Common myeloid progenitor, CD34-positive (primary cell): ENCODE results near the gene FAM171A2.

ENCODE experiments used
- CTCF ChIA-PET: fragments of 350-600 bp; sonication (Branson Sonifier 250); formaldehyde crosslinking; loops from one replicate; lab custom pipeline; 2021; ENCODE audit warnings: antibody characterized with exemption; lab: Charles Lee
- POLR2A ChIA-PET: fragments of 350-600 bp; sonication (Branson Sonifier 250); formaldehyde crosslinking; loops from one replicate; lab custom pipeline; 2021; ENCODE audit warnings: antibody characterized with exemption; lab: Charles Lee
- DNase-seq, 3 donors: peaks; one replicate each; pipeline versions ENCODE4 v3.0.0 to v3.0.0-alpha.2; 2013
- H3K27ac ChIP-seq, 2 experiments: 1 replicate in 1 of 2; 2 replicates in 1 of 2; pipeline ENCODE4 v1.7.0; 2013; ENCODE audit warnings: inconsistent platforms in 2 of 2, low read length in 2 of 2, mild to moderate bottlenecking in 2 of 2, low read depth in 1 of 2, moderate library complexity in 1 of 2; ENCODE audit not compliant: severe bottlenecking in 2 of 2, insufficient read depth in 1 of 2, poor library complexity in 1 of 2
- H3K27me3 ChIP-seq, 5 experiments: replicated peaks in 2 of 5; 1 replicate in 3 of 5; 2 replicates in 2 of 5; pipeline versions ENCODE4 v1.6.1 to v1.7.0; 2013; ENCODE audit warnings: low read length in 4 of 5, mild to moderate bottlenecking in 2 of 5, moderate library complexity in 2 of 5, inconsistent platforms in 1 of 5; ENCODE audit not compliant: insufficient read depth in 5 of 5, control insufficient read depth in 4 of 5
- H3K36me3 ChIP-seq, 4 experiments: 1 replicate in 2 of 4; 2 replicates in 2 of 4; pipeline versions ENCODE4 v1.6.1 to v1.7.0; 2013; ENCODE audit warnings: low read length in 3 of 4, control low read depth in 1 of 4, mild to moderate bottlenecking in 1 of 4; ENCODE audit not compliant: control insufficient read depth in 4 of 4, insufficient read depth in 4 of 4
- H3K4me1 ChIP-seq, 4 experiments: 1 replicate in 3 of 4; 2 replicates in 1 of 4; pipeline versions ENCODE4 v1.6.1 to v1.7.1; 2013; ENCODE audit warnings: low read length in 3 of 4, mild to moderate bottlenecking in 3 of 4, control low read depth in 1 of 4, inconsistent platforms in 1 of 4, moderate library complexity in 1 of 4; ENCODE audit not compliant: control insufficient read depth in 4 of 4, insufficient read depth in 4 of 4; ENCODE audit errors: control extremely low read depth in 1 of 4
- H3K4me3 ChIP-seq, 7 experiments: 1 replicate in 4 of 7; 2 replicates in 3 of 7; pipeline versions ENCODE4 v1.5.1 to v1.7.0; 2013; ENCODE audit warnings: mild to moderate bottlenecking in 7 of 7, low read length in 6 of 7, moderate library complexity in 6 of 7, inconsistent platforms in 2 of 7, low read depth in 2 of 7, control low read depth in 1 of 7; ENCODE audit not compliant: insufficient read depth in 4 of 7, control insufficient read depth in 1 of 7; ENCODE audit errors: extremely low read depth in 1 of 7
- H3K9me3 ChIP-seq, 5 experiments: 1 replicate in 4 of 5; 2 replicates in 1 of 5; pipeline versions ENCODE4 v1.6.1 to v1.7.1; 2013; ENCODE audit warnings: low read length in 4 of 5, mild to moderate bottlenecking in 2 of 5, inconsistent platforms in 1 of 5, low read depth in 1 of 5, moderate library complexity in 1 of 5; ENCODE audit not compliant: control insufficient read depth in 4 of 5, insufficient read depth in 2 of 5; ENCODE audit errors: control extremely low read depth in 1 of 5
- WGBS: methylation state at CpG from one replicate; pipeline ENCODE4 v1.1.5; 2013; ENCODE audit not compliant: insufficient coverage; 5-methylcytosine and 5-hydroxymethylcytosine counted together

The FAM171A2 gene

GRCh38 chr17:44383861-44384260 lies 20.2 kb upstream of the FAM171A2 start:
- peaks cover 5 to 37% (median 21%) of the 10 kb centered on the region in 4 experiments for H3K4me1 ChIP-seq
- WGBS, result over 99% methylated on average over 11 of the region's 16 CpGs
- CTCF ChIA-PET, result interaction anchor here (9.0 kb wide), 1 partner anchor 15 kb away, joined by 76 read pairs; no protein-coding TSS in a partner anchor
- POLR2A ChIA-PET, result interaction anchor here (0.6 kb wide), 1 partner anchor 138 kb away, joined by 4 read pairs; no protein-coding TSS in a partner anchor
- peaks cover 0 to 2% (median 0%) of the 10 kb centered on the region in 4 experiments for H3K36me3 ChIP-seq
- H3K27me3 ChIP-seq, result peaks cover 0 to 3% (median 0%) of the 10 kb centered on the region in 5 experiments
- no peaks in the 10 kb centered on the region for H3K9me3 ChIP-seq
- H3K4me3 ChIP-seq, result no peak overlapping the region
- no peak overlapping the region for H3K27ac ChIP-seq
- DNase-seq, result no peak

- 100% methylated on average over 10 of the region's 15 CpGs for WGBS
- Histone ChIP-seq H3K27ac (no peak overlapping the region), H3K9me3 (no peaks in the 10 kb centered on the region), H3K4me3 (no peak overlapping the region), H3K4me1 (peaks cover 5 to 35% (median 21%) of the 10 kb centered on the region in 4 experiments), H3K27me3 (peaks cover 0 to 3% (median 0%) of the 10 kb centered on the region in 5 experiments), H3K36me3 (peaks cover 0 to 2% (median 0%) of the 10 kb centered on the region in 4 experiments)
- no peak for DNase-seq
- POLR2A ChIA-PET, result interaction anchor here (0.6 kb wide), 1 partner anchor 139 kb away, joined by 4 read pairs; no protein-coding TSS in a partner anchor
- CTCF ChIA-PET, result interaction anchor here (9.0 kb wide), 1 partner anchor 15 kb away, joined by 76 read pairs; no protein-coding TSS in a partner anchor
Measured at GRCh38 chr17:44383363-44383762, 19.7 kb upstream of the FAM171A2 start.

- Histone ChIP-seq H3K27me3 (peaks cover 0 to 3% (median 0%) of the 10 kb centered on the region in 5 experiments), H3K4me1 (peaks cover 5 to 30% (median 18%) of the 10 kb centered on the region in 4 experiments), H3K27ac (no peak overlapping the region), H3K4me3 (no peak overlapping the region), H3K36me3 (peaks cover 0 to 2% (median 0%) of the 10 kb centered on the region in 4 experiments), H3K9me3 (no peaks in the 10 kb centered on the region)
- ChIA-PET POLR2A (no interaction called here), CTCF (no interaction called here)
- WGBS, result 97% methylated on average over 4 of the region's 6 CpGs
- no peak for DNase-seq
Measured at GRCh38 chr17:44382917-44383316, 19.3 kb upstream of the FAM171A2 start.

DNA sequence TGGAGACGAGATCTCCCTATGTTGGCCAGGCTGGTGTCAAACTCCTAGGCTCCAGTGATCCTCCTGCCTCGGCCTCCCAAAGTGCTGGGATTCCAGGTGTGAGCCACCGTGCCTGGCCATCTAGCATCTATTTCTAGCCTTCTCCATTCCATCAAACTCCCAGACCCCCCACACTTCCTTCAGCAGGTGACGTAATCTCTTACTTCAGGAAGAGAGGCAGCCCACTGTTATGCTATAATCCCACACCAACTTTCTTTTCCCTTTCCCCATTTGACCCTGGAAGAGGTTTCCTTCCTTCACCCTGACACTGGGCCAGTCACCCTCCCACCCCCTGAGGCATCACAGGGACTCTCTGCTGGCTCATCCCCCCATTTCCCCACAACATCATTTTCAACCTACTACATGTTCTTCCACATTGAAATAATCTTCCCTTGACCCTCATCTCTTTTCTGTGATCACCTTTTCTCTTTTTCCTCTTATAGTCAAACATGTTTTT lies 18.2 kb upstream of the FAM171A2 start:
- H3K4me1 ChIP-seq, result peaks cover 5 to 28% (median 16%) of the 10 kb centered on the region in 4 experiments
- H3K4me3 ChIP-seq, result no peak overlapping the region
- H3K9me3 ChIP-seq, result no peaks in the 10 kb centered on the region
- WGBS, result 90% methylated on average over 4 of the region's 4 CpGs
- H3K27ac ChIP-seq, result no peak overlapping the region
- ChIA-PET POLR2A (no interaction called here), CTCF (interaction anchor here (1.2 kb wide), 1 partner anchor 12 kb away, joined by 3 read pairs; no protein-coding TSS in a partner anchor)
- no peak for DNase-seq
- H3K36me3 ChIP-seq, result peaks cover 0 to 2% (median 0%) of the 10 kb centered on the region in 4 experiments
- H3K27me3 ChIP-seq, result peaks cover 0 to 3% (median 0%) of the 10 kb centered on the region in 5 experiments

- Histone ChIP-seq H3K36me3 (peaks cover 0 to 2% (median 0%) of the 10 kb centered on the region in 4 experiments), H3K27me3 (peaks cover 0 to 3% (median 0%) of the 10 kb centered on the region in 5 experiments), H3K27ac (no peak overlapping the region), H3K4me1 (peaks cover 0 to 17% (median 10%) of the 10 kb centered on the region in 4 experiments), H3K4me3 (no peak overlapping the region), H3K9me3 (no peaks in the 10 kb centered on the region)
- WGBS, result 95% methylated on average over 8 of the region's 9 CpGs
- no peak for DNase-seq
- CTCF ChIA-PET, result interaction anchor here (1.0 to 2.2 kb wide), 8 partner anchors 9 to 170 kb away, joined by 3 to 5 read pairs (median 4); partner anchors contain the start of genes FAM171A2 and ITGA2B
- POLR2A ChIA-PET, result interaction anchor here (0.8 kb wide), 1 partner anchor 257 kb away, joined by 3 read pairs; the partner anchor contains the start of gene HDAC5
Measured at GRCh38 chr17:44380767-44381166, 17.1 kb upstream of the FAM171A2 start.

GRCh38 chr17:44379887-44380286 lies 16.2 kb upstream of the FAM171A2 start:
- peaks cover 0 to 3% (median 0%) of the 10 kb centered on the region in 5 experiments for H3K27me3 ChIP-seq
- H3K4me1 ChIP-seq, result peaks cover 0 to 13% (median 5%) of the 10 kb centered on the region in 4 experiments
- peaks cover 0 to 2% (median 0%) of the 10 kb centered on the region in 4 experiments for H3K36me3 ChIP-seq
- H3K9me3 ChIP-seq, result no peaks in the 10 kb centered on the region
- WGBS, result 98% methylated on average over 9 of the region's 10 CpGs
- no peak overlapping the region for H3K27ac ChIP-seq
- ChIA-PET CTCF (interaction anchor here (0.6 to 2.2 kb wide), 7 partner anchors 9 to 118 kb away, joined by 3 to 7 read pairs (median 5); partner anchors contain the start of genes FAM171A2 and ITGA2B), POLR2A (interaction anchor here (0.5 to 0.8 kb wide), 2 partner anchors 16 to 256 kb away, joined by 3 to 4 read pairs; partner anchors contain the start of gene HDAC5)
- DNase-seq, result no peak
- no peak overlapping the region for H3K4me3 ChIP-seq
